Smooth muscle cell (in vitro differentiated cells): ENCODE results near the gene IL1RAPL1. TPM values are rescaled to one million over a fixed set of nuclear protein-coding genes. Genes with fewer than 3 reads are reported as not detected.
"Not testable (repeated sequence)": the region's sequence is repeated elsewhere in the genome, so short reads cannot be mapped to it uniquely, and the experiment has no call there.

ENCODE experiments used
- DNase-seq: peaks from one replicate; lab custom pipeline; 2025; ENCODE audit not compliant: unreplicated experiment; lab: John Stamatoyannopoulos, UW
- H2AFZ ChIP-seq: fragments of 200-600 bp; sonication (generic); 2 replicates; pipeline ENCODE4 v1.6.0; 2016; ENCODE audit warnings: antibody characterized with exemption, low read depth, mild to moderate bottlenecking
- H3F3A ChIP-seq: fragments of 200-600 bp; sonication (generic); 2 replicates; pipeline ENCODE4 v1.6.0; 2017; ENCODE audit warnings: antibody characterized with exemption, low read depth
- H3K27ac ChIP-seq: fragments of 200-600 bp; sonication (generic); 2 replicates; pipeline ENCODE4 v1.5.1; 2016; ENCODE audit warnings: low read depth, mild to moderate bottlenecking
- H3K27me3 ChIP-seq: fragments of 200-600 bp; sonication (generic); 2 replicates; pipeline ENCODE4 v1.6.1; 2016; ENCODE audit warnings: low read depth, mild to moderate bottlenecking
- H3K36me3 ChIP-seq: fragments of 200-600 bp; sonication (generic); 2 replicates; pipeline ENCODE4 v1.5.1; 2016; ENCODE audit warnings: low read depth
- H3K4me1 ChIP-seq: fragments of 200-600 bp; sonication (generic); 2 replicates; pipeline ENCODE4 v1.5.1; 2016; ENCODE audit warnings: low read depth
- H3K4me2 ChIP-seq: fragments of 200-600 bp; sonication (generic); 2 replicates; pipeline ENCODE4 v1.6.0; 2016; ENCODE audit warnings: mild to moderate bottlenecking
- H3K4me3 ChIP-seq: fragments of 200-600 bp; sonication (generic); 2 replicates; pipeline ENCODE4 v1.5.1; 2016; ENCODE audit warnings: mild to moderate bottlenecking
- H3K79me2 ChIP-seq: fragments of 200-600 bp; sonication (generic); 2 replicates; pipeline ENCODE4 v1.6.0; 2016; ENCODE audit warnings: low read depth, mild to moderate bottlenecking
- H3K9ac ChIP-seq: fragments of 200-600 bp; sonication (generic); 2 replicates; pipeline ENCODE4 v1.6.0; 2016; ENCODE audit warnings: low read depth
- H3K9me3 ChIP-seq: fragments of 200-600 bp; sonication (generic); replicated peaks from 2 replicates; pipeline ENCODE4 v1.5.1; 2016; ENCODE audit warnings: low read depth
- H4K20me1 ChIP-seq: fragments of 200-600 bp; sonication (generic); 2 replicates; pipeline ENCODE4 v1.6.0; 2016; ENCODE audit warnings: low read depth
- WGBS: methylation state at CpG from one replicate; pipeline ENCODE4 v1.1.7; 2016; ENCODE audit warnings: low lambda C conversion rate; 5-methylcytosine and 5-hydroxymethylcytosine counted together
- polyA plus RNA-seq: library from polyadenylated mRNA; unstranded; fragments of >200 nt; fragmentation: Nextera tagmentation; extraction: Ambion mirVana; gene quantifications from 2 replicates; pipeline ENCODE4 v1.2.1, GENCODE V29; 2016
- total RNA-seq: library from RNA; depleted of rRNA; stranded (reverse); fragments of >200 nt; gene quantifications from 2 replicates; pipeline ENCODE4 v1.2.3, GENCODE V29; 2014
- TF ChIP-seq, protein P1 (sequence below): fragments of 200-600 bp; sonication (generic); IDR thresholded peaks from 2 replicates; pipeline ENCODE4 v1.5.1; 2017; ENCODE audit warnings: borderline replicate concordance, mild to moderate bottlenecking, antibody characterized with exemption; ENCODE audit not compliant: insufficient read depth, poor library complexity, severe bottlenecking

The IL1RAPL1 gene
- total and polyA plus RNA-seq, 2 experiments from 2014 or later: 0.04 TPM; not detected in 1

DNA sequence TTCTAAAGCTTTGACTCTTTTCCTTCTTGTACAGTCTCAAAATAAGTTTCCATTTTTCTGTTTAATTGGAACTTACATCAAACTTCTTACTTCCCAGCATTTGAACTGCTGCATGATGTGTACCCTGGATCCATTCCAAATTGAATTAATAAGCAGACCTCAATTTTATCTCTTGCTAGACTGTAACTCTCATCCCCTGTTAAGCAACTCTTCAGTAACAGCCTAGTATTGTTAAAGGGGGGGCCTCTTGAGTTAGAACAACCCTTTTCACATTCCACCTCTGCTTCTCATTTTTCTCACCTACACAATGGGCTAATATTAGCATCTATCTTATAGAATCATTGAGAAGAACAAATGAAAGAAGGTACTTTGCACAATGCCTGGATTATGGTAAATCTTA lies 169.4 kb downstream of the IL1RAPL1 start:
- no peak overlapping the region for H2AFZ ChIP-seq
- H3K36me3 ChIP-seq: no peaks in the 10 kb centered on the region
- no peaks in the 10 kb centered on the region for H3K27me3 ChIP-seq
- no peaks in the 10 kb centered on the region for H4K20me1 ChIP-seq
- H3K9me3 ChIP-seq: no peaks in the 10 kb centered on the region
- DNase-seq: no peak
- no peak overlapping the region for H3K27ac ChIP-seq
- H3K9ac ChIP-seq: no peak overlapping the region
- H3K4me2 ChIP-seq: no peak overlapping the region
- no peaks in the 10 kb centered on the region for H3F3A ChIP-seq
- TF ChIP-seq, protein P1, sequence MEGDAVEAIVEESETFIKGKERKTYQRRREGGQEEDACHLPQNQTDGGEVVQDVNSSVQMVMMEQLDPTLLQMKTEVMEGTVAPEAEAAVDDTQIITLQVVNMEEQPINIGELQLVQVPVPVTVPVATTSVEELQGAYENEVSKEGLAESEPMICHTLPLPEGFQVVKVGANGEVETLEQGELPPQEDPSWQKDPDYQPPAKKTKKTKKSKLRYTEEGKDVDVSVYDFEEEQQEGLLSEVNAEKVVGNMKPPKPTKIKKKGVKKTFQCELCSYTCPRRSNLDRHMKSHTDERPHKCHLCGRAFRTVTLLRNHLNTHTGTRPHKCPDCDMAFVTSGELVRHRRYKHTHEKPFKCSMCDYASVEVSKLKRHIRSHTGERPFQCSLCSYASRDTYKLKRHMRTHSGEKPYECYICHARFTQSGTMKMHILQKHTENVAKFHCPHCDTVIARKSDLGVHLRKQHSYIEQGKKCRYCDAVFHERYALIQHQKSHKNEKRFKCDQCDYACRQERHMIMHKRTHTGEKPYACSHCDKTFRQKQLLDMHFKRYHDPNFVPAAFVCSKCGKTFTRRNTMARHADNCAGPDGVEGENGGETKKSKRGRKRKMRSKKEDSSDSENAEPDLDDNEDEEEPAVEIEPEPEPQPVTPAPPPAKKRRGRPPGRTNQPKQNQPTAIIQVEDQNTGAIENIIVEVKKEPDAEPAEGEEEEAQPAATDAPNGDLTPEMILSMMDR: no peak
- H3K4me3 ChIP-seq: no peak overlapping the region
- H3K4me1 ChIP-seq: no peaks in the 10 kb centered on the region
- H3K79me2 ChIP-seq: no peaks in the 10 kb centered on the region

DNA sequence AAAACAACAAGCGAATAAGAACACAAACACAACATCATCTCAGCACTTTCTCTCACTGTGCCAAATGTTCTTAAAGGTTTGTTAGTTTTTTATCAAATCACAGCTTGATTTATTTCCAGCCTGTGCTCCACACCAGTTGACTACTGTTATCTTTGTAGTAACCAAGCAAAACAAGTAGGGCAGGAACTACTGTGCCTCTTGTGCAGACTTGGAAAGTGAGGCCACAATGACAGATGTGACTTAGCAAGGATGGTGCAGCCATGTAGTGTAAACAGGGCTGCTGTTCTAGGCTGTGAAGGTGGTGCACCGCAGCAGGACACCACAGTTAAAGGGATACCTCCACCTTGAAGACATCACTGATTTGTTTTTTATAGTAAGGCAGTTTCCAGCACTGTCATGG lies 170.0 kb downstream of the IL1RAPL1 start:
- TF ChIP-seq, protein P1: no peak
- no peak overlapping the region for H3K4me2 ChIP-seq
- H3K27me3 ChIP-seq: no peaks in the 10 kb centered on the region
- H3K79me2 ChIP-seq: no peaks in the 10 kb centered on the region
- H3K9me3 ChIP-seq: no peaks in the 10 kb centered on the region
- no peak overlapping the region for H3K4me3 ChIP-seq
- no peak overlapping the region for H2AFZ ChIP-seq
- no peaks in the 10 kb centered on the region for H3K36me3 ChIP-seq
- no peak for DNase-seq
- no peaks in the 10 kb centered on the region for H4K20me1 ChIP-seq
- H3F3A ChIP-seq: no peaks in the 10 kb centered on the region
- no peaks in the 10 kb centered on the region for H3K4me1 ChIP-seq
- 68% methylated on average over 2 of the region's 2 CpGs for WGBS
- H3K9ac ChIP-seq: no peak overlapping the region
- no peak overlapping the region for H3K27ac ChIP-seq

DNA sequence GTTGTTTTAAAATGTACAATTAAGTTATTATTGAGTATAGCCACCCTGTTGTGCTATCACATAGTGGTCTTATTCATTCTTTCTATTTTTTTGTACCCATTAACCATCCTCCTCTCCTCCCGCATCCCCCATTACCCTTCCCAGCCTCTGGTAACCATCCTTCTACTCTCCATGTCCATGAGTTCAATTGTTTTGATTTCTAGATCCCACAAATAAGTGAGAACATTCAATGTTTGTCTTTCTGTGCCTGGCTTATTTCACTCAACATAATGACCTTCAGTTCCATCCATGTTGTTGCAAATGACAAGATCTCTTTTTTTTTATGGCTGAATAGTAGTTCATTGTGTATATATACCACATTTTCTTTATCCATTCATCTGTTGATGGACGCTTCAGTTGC lies 179.3 kb downstream of the IL1RAPL1 start:
- H3K9ac ChIP-seq: not testable (repeated sequence)

GRCh38 chrX:28773807-28774206 lies 186.6 kb downstream of the IL1RAPL1 start:
- no peaks in the 10 kb centered on the region for H3K9me3 ChIP-seq
- no peak overlapping the region for H3K9ac ChIP-seq
- H2AFZ ChIP-seq: no peak overlapping the region
- no peaks in the 10 kb centered on the region for H3K27me3 ChIP-seq
- no peak overlapping the region for H3K27ac ChIP-seq
- no peaks in the 10 kb centered on the region for H3K79me2 ChIP-seq
- H3K4me1 ChIP-seq: no peaks in the 10 kb centered on the region
- no peaks in the 10 kb centered on the region for H3K36me3 ChIP-seq
- 80% methylated on average over 5 of the region's 5 CpGs for WGBS
- H3F3A ChIP-seq: no peaks in the 10 kb centered on the region
- no peak overlapping the region for H3K4me2 ChIP-seq
- H3K4me3 ChIP-seq: no peak overlapping the region
- TF ChIP-seq, protein P1: no peak
- no peak for DNase-seq
- H4K20me1 ChIP-seq: no peaks in the 10 kb centered on the region

More for the DNA sequence above, 179.3 kb downstream of the IL1RAPL1 start:
- H3K36me3 ChIP-seq, H3K9me3 ChIP-seq, H4K20me1 ChIP-seq, H3K79me2 ChIP-seq, DNase-seq, H3K4me3 ChIP-seq, H3K27me3 ChIP-seq, H2AFZ ChIP-seq, H3K4me1 ChIP-seq, H3F3A ChIP-seq, H3K4me2 ChIP-seq, H3K27ac ChIP-seq: not testable (repeated sequence)
- 83% methylated on average over 2 of the region's 2 CpGs for WGBS
